ENCODE data around the gene ZNF474. TPM values are rescaled to one million over a fixed set of nuclear protein-coding genes. Genes with fewer than 3 reads are reported as not detected.

The ZNF474 gene
- total RNA-seq, 2 experiments from 2014 or later, result not detected

GRCh38 chr5:122151640-122152039, 22.3 kb downstream of the ZNF474 start:
- Mint-ChIP-seq H3K9me3 (no peaks in the 10 kb centered on the region), H3K27ac (no peak overlapping the region), H3K36me3 (ENCODE audit: low read depth) (no peaks in the 10 kb centered on the region), H3K4me1 (no peaks in the 10 kb centered on the region), H3K27me3 (no peaks in the 10 kb centered on the region), H3K4me3 (no peak overlapping the region)
- POLR2A ChIA-PET, result no interaction called here
- DNase-seq, result no peak
- CTCF ChIA-PET, result no interaction called here

- Mint-ChIP-seq H3K27ac (no peak overlapping the region), H3K4me3 (no peak overlapping the region), H3K9me3 (no peaks in the 10 kb centered on the region), H3K4me1 (no peaks in the 10 kb centered on the region), H3K36me3 (ENCODE audit: low read depth) (no peaks in the 10 kb centered on the region), H3K27me3 (no peaks in the 10 kb centered on the region)
- CTCF ChIA-PET, result no interaction called here
- DNase-seq, result no peak
- POLR2A ChIA-PET, result no interaction called here
These were observed 23.0 kb downstream of the ZNF474 start for GRCh38 chr5:122152266-122152900.

- no peak for DNase-seq
- H3K4me1 Mint-ChIP-seq, result no peaks in the 10 kb centered on the region
- H3K9me3 Mint-ChIP-seq, result no peaks in the 10 kb centered on the region
- H3K4me3 Mint-ChIP-seq, result no peak overlapping the region
- no peaks in the 10 kb centered on the region for H3K36me3 Mint-ChIP-seq (ENCODE audit: low read depth)
- ChIA-PET POLR2A (no interaction called here), CTCF (no interaction called here)
- H3K27me3 Mint-ChIP-seq, result no peaks in the 10 kb centered on the region
- no peak overlapping the region for H3K27ac Mint-ChIP-seq
These were observed 23.9 kb downstream of the ZNF474 start for GRCh38 chr5:122153230-122153629.

GRCh38 chr5:122153774-122154173, 24.4 kb downstream of the ZNF474 start:
- ChIA-PET POLR2A (no interaction called here), CTCF (no interaction called here)
- Mint-ChIP-seq H3K36me3 (ENCODE audit: low read depth) (no peaks in the 10 kb centered on the region), H3K27ac (no peak overlapping the region), H3K4me1 (no peaks in the 10 kb centered on the region), H3K9me3 (no peaks in the 10 kb centered on the region), H3K4me3 (no peak overlapping the region), H3K27me3 (no peaks in the 10 kb centered on the region)
- DNase-seq, result no peak

GRCh38 chr5:122154491-122154890, 25.1 kb downstream of the ZNF474 start:
- H3K4me1 Mint-ChIP-seq, result no peaks in the 10 kb centered on the region
- H3K36me3 Mint-ChIP-seq (ENCODE audit: low read depth), result no peaks in the 10 kb centered on the region
- no peak overlapping the region for H3K4me3 Mint-ChIP-seq
- no peaks in the 10 kb centered on the region for H3K9me3 Mint-ChIP-seq
- no peaks in the 10 kb centered on the region for H3K27me3 Mint-ChIP-seq
- no peak for DNase-seq
- POLR2A ChIA-PET, result no interaction called here
- CTCF ChIA-PET, result no interaction called here
- no peak overlapping the region for H3K27ac Mint-ChIP-seq

- Mint-ChIP-seq H3K4me3 (no peak overlapping the region), H3K36me3 (ENCODE audit: low read depth) (no peaks in the 10 kb centered on the region), H3K4me1 (no peaks in the 10 kb centered on the region), H3K9me3 (no peaks in the 10 kb centered on the region), H3K27me3 (no peaks in the 10 kb centered on the region), H3K27ac (no peak overlapping the region)
- DNase-seq, result no peak
- ChIA-PET POLR2A (no interaction called here), CTCF (no interaction called here)
These were observed 25.6 kb downstream of the ZNF474 start for GRCh38 chr5:122154910-122155309.

GRCh38 chr5:122155546-122155945, 26.2 kb downstream of the ZNF474 start:
- H3K36me3 Mint-ChIP-seq (ENCODE audit: low read depth), result no peaks in the 10 kb centered on the region
- no peak overlapping the region for H3K4me3 Mint-ChIP-seq
- no peaks in the 10 kb centered on the region for H3K4me1 Mint-ChIP-seq
- CTCF ChIA-PET, result no interaction called here
- H3K27me3 Mint-ChIP-seq, result no peaks in the 10 kb centered on the region
- POLR2A ChIA-PET, result no interaction called here
- DNase-seq, result no peak
- no peaks in the 10 kb centered on the region for H3K9me3 Mint-ChIP-seq
- H3K27ac Mint-ChIP-seq, result no peak overlapping the region

GRCh38 chr5:122156724-122157325, 27.5 kb downstream of the ZNF474 start:
- no peaks in the 10 kb centered on the region for H3K36me3 Mint-ChIP-seq (ENCODE audit: low read depth)
- CTCF ChIA-PET, result interaction anchor here (1.0 kb wide), 1 partner anchor 65 kb away, joined by 3 read pairs; no protein-coding TSS in a partner anchor

GRCh38 chr5:122162100-122162638, 32.8 kb downstream of the ZNF474 start:
- Mint-ChIP-seq H3K36me3 (ENCODE audit: low read depth) (no peaks in the 10 kb centered on the region), H3K4me1 (no peaks in the 10 kb centered on the region), H3K27ac (no peak overlapping the region), H3K27me3 (no peaks in the 10 kb centered on the region), H3K9me3 (no peaks in the 10 kb centered on the region), H3K4me3 (no peak overlapping the region)
- no peak for DNase-seq
- ChIA-PET POLR2A (no interaction called here), CTCF (no interaction called here)

More at GRCh38 chr5:122156724-122157325, 27.5 kb downstream of the ZNF474 start:
- no peaks in the 10 kb centered on the region for H3K9me3 Mint-ChIP-seq
- no peak overlapping the region for H3K4me3 Mint-ChIP-seq
- DNase-seq, result no peak
- no peaks in the 10 kb centered on the region for H3K4me1 Mint-ChIP-seq
- no peak overlapping the region for H3K27ac Mint-ChIP-seq
- H3K27me3 Mint-ChIP-seq, result no peaks in the 10 kb centered on the region
- POLR2A ChIA-PET, result no interaction called here

GRCh38 chr5:122163121-122164069, 34.0 kb downstream of the ZNF474 start:
- H3K27ac Mint-ChIP-seq, result no peak overlapping the region
- H3K4me3 Mint-ChIP-seq, result no peak overlapping the region
- H3K4me1 Mint-ChIP-seq, result no peaks in the 10 kb centered on the region
- ChIA-PET POLR2A (no interaction called here), CTCF (no interaction called here)
- H3K36me3 Mint-ChIP-seq (ENCODE audit: low read depth), result no peaks in the 10 kb centered on the region
- H3K9me3 Mint-ChIP-seq, result no peaks in the 10 kb centered on the region
- no peak for DNase-seq
- H3K27me3 Mint-ChIP-seq, result no peaks in the 10 kb centered on the region

GRCh38 chr5:122164070-122164435, 34.7 kb downstream of the ZNF474 start:
- Mint-ChIP-seq H3K36me3 (ENCODE audit: low read depth) (no peaks in the 10 kb centered on the region), H3K4me3 (no peak overlapping the region), H3K9me3 (no peaks in the 10 kb centered on the region), H3K4me1 (no peaks in the 10 kb centered on the region), H3K27me3 (no peaks in the 10 kb centered on the region), H3K27ac (no peak overlapping the region)
- ChIA-PET POLR2A (no interaction called here), CTCF (no interaction called here)
- DNase-seq, result no peak

GRCh38 chr5:122164831-122165558, 35.6 kb downstream of the ZNF474 start:
- no peak overlapping the region for H3K27ac Mint-ChIP-seq
- ChIA-PET CTCF (no interaction called here), POLR2A (no interaction called here)
- no peaks in the 10 kb centered on the region for H3K9me3 Mint-ChIP-seq
- H3K4me1 Mint-ChIP-seq, result no peaks in the 10 kb centered on the region
- H3K27me3 Mint-ChIP-seq, result no peaks in the 10 kb centered on the region
- H3K4me3 Mint-ChIP-seq, result no peak overlapping the region
- H3K36me3 Mint-ChIP-seq (ENCODE audit: low read depth), result no peaks in the 10 kb centered on the region
- no peak for DNase-seq

- Mint-ChIP-seq H3K4me3 (no peak overlapping the region), H3K27ac (no peak overlapping the region), H3K4me1 (no peaks in the 10 kb centered on the region), H3K36me3 (ENCODE audit: low read depth) (no peaks in the 10 kb centered on the region), H3K27me3 (no peaks in the 10 kb centered on the region), H3K9me3 (no peaks in the 10 kb centered on the region)
- ChIA-PET CTCF (no interaction called here), POLR2A (no interaction called here)
- no peak for DNase-seq
These were observed 36.3 kb downstream of the ZNF474 start for GRCh38 chr5:122165559-122166078.

Data from activated CD4-positive, alpha-beta memory T cell treated with anti-CD3 and anti-CD28 coated beads, Interleukin-2, amount 10 ng/mL, durations not matched to agents 7 days and 5 days (primary cell).